GM11168 (cell line): Measurements from ENCODE around the gene GARNL3.

Experiments
- in situ Hi-C: fragments of 300-500 bp; cut with MboI; formaldehyde crosslinking; loops from one replicate; pipeline ENCODE4 v1.12.0; 2022; ENCODE audit warnings: low sequenced_read_pairs; ENCODE audit not compliant: unreplicated experiment

Gene GARNL3

DNA sequence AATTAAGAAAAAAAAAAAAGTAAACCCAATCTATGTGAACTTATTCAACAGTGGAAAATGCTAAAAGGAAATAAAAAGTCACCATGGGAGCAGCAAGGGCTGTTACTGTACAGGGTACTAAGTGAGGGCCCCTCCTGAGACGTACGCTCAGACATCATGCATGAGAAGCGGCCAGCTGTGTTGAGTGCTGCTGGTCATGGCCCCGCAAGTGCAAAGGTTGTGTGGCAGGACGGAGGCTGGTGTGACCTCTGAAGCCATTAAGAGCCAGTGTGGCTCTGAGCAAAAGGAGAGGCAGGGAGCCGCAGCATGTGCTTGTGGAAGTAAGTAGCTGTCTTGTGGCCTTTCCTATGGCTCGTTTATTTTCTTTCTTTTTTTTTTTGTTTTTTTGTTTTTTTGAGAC, 156.5 kb downstream of the GARNL3 start:
- in situ Hi-C loops: no loop called here

DNA sequence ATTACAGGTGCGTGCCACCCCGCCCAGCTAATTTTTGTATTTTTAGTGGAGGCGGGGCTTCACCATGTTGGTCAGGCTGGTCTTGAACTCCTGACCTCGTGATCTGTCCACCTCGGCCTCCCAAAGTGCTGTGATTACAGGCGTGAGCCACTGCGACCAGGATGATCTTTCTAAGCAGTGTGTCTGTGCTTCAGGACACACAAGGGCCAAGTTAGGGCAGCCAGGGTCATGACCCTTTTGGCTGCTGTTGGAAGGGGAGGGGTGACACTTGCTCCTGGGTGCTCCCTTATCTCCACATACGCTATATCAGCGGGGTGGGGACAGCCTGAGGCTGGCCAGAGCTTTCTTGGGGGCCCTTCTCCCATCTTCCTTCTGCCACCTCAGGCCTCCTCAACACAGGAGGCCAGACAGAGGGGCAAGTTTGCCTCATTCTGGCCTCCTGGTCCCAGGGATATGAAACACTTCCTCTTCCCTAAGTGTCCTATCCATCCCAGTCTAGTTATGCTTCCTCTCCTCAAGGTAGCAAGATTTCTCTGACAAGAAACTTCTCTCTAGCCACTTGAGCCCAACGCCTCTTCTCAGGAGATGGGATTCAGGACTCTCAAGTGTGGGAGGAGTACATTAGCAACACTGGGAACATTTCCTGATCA, 157.7 kb downstream of the GARNL3 start:
- in situ Hi-C loops: no loop called here

GRCh38 chr9:127422787-127423186, 158.2 kb downstream of the GARNL3 start:
- in situ Hi-C loops: no loop called here

- in situ Hi-C loops: no loop called here
These were observed 158.9 kb downstream of the GARNL3 start for GRCh38 chr9:127423476-127423933.

DNA sequence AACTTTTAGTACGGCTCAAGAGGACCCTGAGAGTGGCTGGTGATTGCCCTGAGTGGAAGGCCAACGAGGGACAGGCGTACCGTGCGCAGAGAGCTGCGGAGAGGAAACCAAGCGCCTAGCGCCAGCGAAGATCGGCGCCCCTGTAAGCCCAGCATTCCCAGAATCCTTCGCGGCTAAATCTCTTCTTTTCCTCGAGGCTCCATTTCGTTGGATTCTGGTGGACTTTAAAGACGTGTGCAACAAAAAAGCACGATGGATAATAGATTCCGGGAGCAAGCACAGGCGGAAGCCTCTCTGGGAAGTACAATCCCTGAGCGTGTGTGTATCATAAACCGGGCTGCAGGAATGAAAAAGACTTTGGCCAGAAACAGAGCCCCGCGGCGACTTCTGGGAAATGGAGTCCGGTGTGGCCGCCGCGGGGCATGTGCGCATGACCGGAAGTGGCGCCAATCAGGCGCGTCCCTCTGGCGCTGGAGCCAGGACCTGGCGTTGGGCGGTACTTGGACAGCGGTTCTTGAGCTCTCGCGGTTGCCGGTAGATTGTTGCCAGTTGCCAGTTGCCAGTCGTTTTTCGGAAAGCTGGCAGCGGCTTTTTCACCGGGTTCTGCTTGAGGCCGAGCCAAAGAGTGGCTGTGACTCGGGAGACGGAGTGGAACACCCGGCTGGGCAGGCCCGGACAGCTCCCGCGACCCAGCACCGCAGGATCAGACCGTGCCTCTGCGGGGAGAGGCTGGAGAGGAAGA, 159.5 kb downstream of the GARNL3 start, which contains the start of gene ZNF79:
Gene ZNF79, plus strand, starts transcription at position 449 of the 742 bp plus-strand sequence. CDS start 406 bp downstream, outside the sequence.
- in situ Hi-C loops: no loop called here

GRCh38 chr9:127424676-127424999, 160.1 kb downstream of the GARNL3 start:
- in situ Hi-C loops: no loop called here

- in situ Hi-C loops: no loop called here
These were observed 162.2 kb downstream of the GARNL3 start for GRCh38 chr9:127426756-127427155.

DNA sequence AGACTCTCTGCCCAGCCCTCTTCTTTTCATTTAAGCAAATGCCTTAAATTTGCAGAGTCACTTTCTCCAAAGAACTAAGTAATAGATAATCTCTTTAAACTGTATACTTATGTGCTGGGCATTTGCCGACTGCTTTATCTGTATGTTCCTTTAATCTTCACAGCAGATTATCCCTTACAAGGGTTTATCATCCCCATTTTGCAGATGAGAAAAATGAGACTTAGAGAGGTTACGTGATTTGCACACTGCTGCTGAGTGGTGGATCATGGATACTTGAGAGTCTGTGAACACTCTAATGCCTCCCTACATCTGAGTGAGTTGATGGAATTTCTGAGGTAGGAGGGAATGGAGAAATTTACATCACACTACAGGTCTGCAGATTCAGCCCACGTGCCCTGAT, 163.8 kb downstream of the GARNL3 start:
- in situ Hi-C loops: no loop called here

- in situ Hi-C loops: no loop called here
These were observed 165.8 kb downstream of the GARNL3 start for GRCh38 chr9:127430415-127430814.

DNA sequence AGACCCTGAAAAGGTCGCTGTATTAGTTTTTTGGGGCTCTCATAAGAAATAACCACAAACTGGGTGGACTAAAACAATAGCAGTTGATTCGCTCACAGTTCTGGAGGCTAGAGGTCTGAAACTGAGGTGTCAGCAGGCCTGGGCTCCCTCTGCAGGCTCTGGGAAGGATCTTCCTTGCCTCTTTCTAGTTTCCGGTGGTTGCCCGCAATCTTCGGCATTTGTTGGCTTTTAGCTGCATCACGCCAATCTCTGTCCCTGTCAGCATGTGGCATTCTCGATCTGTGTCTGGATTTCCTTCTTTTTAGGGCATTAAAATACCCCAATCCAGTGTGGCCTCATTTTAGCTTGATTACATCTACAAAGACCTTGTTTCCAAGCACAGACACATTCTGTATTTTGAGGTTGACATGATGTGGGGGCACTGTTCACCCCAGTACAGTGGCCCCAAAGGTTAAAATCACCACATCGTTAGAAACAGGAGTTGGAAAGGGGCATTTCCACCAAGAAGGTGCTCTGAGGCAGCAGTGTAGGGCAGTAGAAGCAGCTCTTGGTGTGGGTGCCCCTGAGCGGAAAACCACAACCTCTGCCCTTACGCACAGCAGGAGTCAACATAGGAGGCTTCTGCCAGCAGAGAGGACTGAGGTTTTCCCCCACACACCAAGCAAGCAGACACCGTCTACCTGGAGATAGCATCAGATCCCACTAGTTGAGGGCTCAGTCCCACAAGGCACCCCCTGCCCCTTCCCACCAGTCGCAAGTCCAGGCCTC, 173.1 kb downstream of the GARNL3 start:
- in situ Hi-C loops: no loop called here

- in situ Hi-C loops: no loop called here
These were observed 173.8 kb downstream of the GARNL3 start for GRCh38 chr9:127438394-127438793.
